ENCODE data around the gene KLHDC7A. TPM values are rescaled to one million over a fixed set of nuclear protein-coding genes. Genes with fewer than 3 reads are reported as not detected.

Gene KLHDC7A
- total RNA-seq, 1 experiment from 2014 or later: not detected

- no peak for TF ChIP-seq CTCF (IDR thresholded peaks at IDR 0.05; ENCODE audit: unreplicated experiment)
- CTCF ChIA-PET: no interaction called here
- Mint-ChIP-seq H3K4me3 (ENCODE audit: unreplicated experiment) (no peak overlapping the region), H3K36me3 (ENCODE audit: insufficient read depth, unreplicated experiment) (no peaks in the 10 kb centered on the region), H3K9me3 (ENCODE audit: unreplicated experiment) (peaks cover 7% of the 10 kb centered on the region), H3K27ac (ENCODE audit: low read depth, unreplicated experiment) (no peak overlapping the region), H3K27me3 (ENCODE audit: insufficient read depth, unreplicated experiment) (peaks cover 11% of the 10 kb centered on the region), H3K4me1 (ENCODE audit: insufficient read depth, unreplicated experiment) (no peaks in the 10 kb centered on the region)
- DNase-seq (ENCODE audit: unreplicated experiment): no peak
- no TSS peak for BruUV-seq (replicated peaks)
- POLR2A ChIA-PET: no interaction called here
- intact Hi-C loops (cut with micrococcal nuclease): no loop called here
Observed at GRCh38 chr1:18511149-18511873, 30.6 kb downstream of the KLHDC7A start.

- H3K27me3 Mint-ChIP-seq (ENCODE audit: insufficient read depth, unreplicated experiment): peaks cover 11% of the 10 kb centered on the region
- TF ChIP-seq CTCF (IDR thresholded peaks at IDR 0.05; ENCODE audit: unreplicated experiment): no peak
- intact Hi-C loops (cut with micrococcal nuclease): no loop called here
- H3K36me3 Mint-ChIP-seq (ENCODE audit: insufficient read depth, unreplicated experiment): no peaks in the 10 kb centered on the region
- POLR2A ChIA-PET: no interaction called here
- H3K9me3 Mint-ChIP-seq (ENCODE audit: unreplicated experiment): peaks cover 7% of the 10 kb centered on the region
- no TSS peak for BruUV-seq (replicated peaks)
- H3K4me3 Mint-ChIP-seq (ENCODE audit: unreplicated experiment): no peak overlapping the region
- H3K4me1 Mint-ChIP-seq (ENCODE audit: insufficient read depth, unreplicated experiment): no peaks in the 10 kb centered on the region
- CTCF ChIA-PET: no interaction called here
- H3K27ac Mint-ChIP-seq (ENCODE audit: low read depth, unreplicated experiment): no peak overlapping the region
- no peak for DNase-seq (ENCODE audit: unreplicated experiment)
Observed at GRCh38 chr1:18511874-18512150, 31.1 kb downstream of the KLHDC7A start.

GRCh38 chr1:18512883-18513282, 32.2 kb downstream of the KLHDC7A start:
- intact Hi-C loops (cut with micrococcal nuclease): no loop called here
- DNase-seq (ENCODE audit: unreplicated experiment): no peak
- no peak overlapping the region for H3K4me3 Mint-ChIP-seq (ENCODE audit: unreplicated experiment)
- H3K27me3 Mint-ChIP-seq (ENCODE audit: insufficient read depth, unreplicated experiment): peaks cover 11% of the 10 kb centered on the region
- no TSS peak for BruUV-seq (replicated peaks)
- H3K4me1 Mint-ChIP-seq (ENCODE audit: insufficient read depth, unreplicated experiment): no peaks in the 10 kb centered on the region
- H3K9me3 Mint-ChIP-seq (ENCODE audit: unreplicated experiment): peaks cover 7% of the 10 kb centered on the region
- ChIA-PET CTCF (interaction anchor here (0.6 to 0.7 kb wide), 2 partner anchors 106 to 221 kb away, joined by 3 to 4 read pairs; no protein-coding TSS in a partner anchor), POLR2A (no interaction called here)
- H3K36me3 Mint-ChIP-seq (ENCODE audit: insufficient read depth, unreplicated experiment): no peaks in the 10 kb centered on the region
- TF ChIP-seq CTCF (IDR thresholded peaks at IDR 0.05; ENCODE audit: unreplicated experiment): no peak
- no peak overlapping the region for H3K27ac Mint-ChIP-seq (ENCODE audit: low read depth, unreplicated experiment)

GRCh38 chr1:18513995-18514394, 33.3 kb downstream of the KLHDC7A start:
- no peak for DNase-seq (ENCODE audit: unreplicated experiment)
- Mint-ChIP-seq H3K27me3 (ENCODE audit: insufficient read depth, unreplicated experiment) (peaks cover 11% of the 10 kb centered on the region), H3K9me3 (ENCODE audit: unreplicated experiment) (peaks cover 15% of the 10 kb centered on the region), H3K4me1 (ENCODE audit: insufficient read depth, unreplicated experiment) (no peaks in the 10 kb centered on the region), H3K27ac (ENCODE audit: low read depth, unreplicated experiment) (no peak overlapping the region), H3K4me3 (ENCODE audit: unreplicated experiment) (no peak overlapping the region), H3K36me3 (ENCODE audit: insufficient read depth, unreplicated experiment) (no peaks in the 10 kb centered on the region)
- BruUV-seq (replicated peaks): no TSS peak
- ChIA-PET POLR2A (interaction anchor here (0.7 kb wide), 1 partner anchor 955 kb away, joined by 3 read pairs; no protein-coding TSS in a partner anchor), CTCF (interaction anchor here (0.5 kb wide), 1 partner anchor 89 kb away, joined by 3 read pairs; no protein-coding TSS in a partner anchor)
- intact Hi-C loops (cut with micrococcal nuclease): no loop called here
- TF ChIP-seq CTCF (IDR thresholded peaks at IDR 0.05; ENCODE audit: unreplicated experiment): no peak
